NB4 (cell line): ENCODE data around the gene NATD1.

ENCODE experiments used
- CTCF ChIP-seq: IDR thresholded peaks from one replicate; pipeline ENCODE4 v1.5.1; 2012; ENCODE audit warnings: low read depth, low read length
- MAX ChIP-seq: IDR thresholded peaks from 2 replicates; pipeline ENCODE4 v1.6.1; 2011; ENCODE audit warnings: low read depth, low read length
- MYC ChIP-seq: IDR thresholded peaks from 2 replicates; pipeline ENCODE4 v1.6.1; 2011; ENCODE audit warnings: low read depth, low read length
- POLR2A ChIP-seq: IDR thresholded peaks from 2 replicates; pipeline ENCODE4 v1.6.1; 2011; ENCODE audit warnings: mild to moderate bottlenecking; ENCODE audit not compliant: insufficient read length; ENCODE audit errors: extremely low read depth

GRCh38 chr17:21251337-21252010, 1.7 kb downstream of the NATD1 start:
- no peak for TF ChIP-seq CTCF
- TF ChIP-seq MYC = no peak
- no peak for TF ChIP-seq POLR2A
- no peak for TF ChIP-seq MAX
